Fibroblast of the aortic adventitia (primary cell): ENCODE data around the gene KCNK15. TPM values are rescaled to one million over a fixed set of nuclear protein-coding genes. Genes with fewer than 3 reads are reported as not detected.

Experiments used
- DNase-seq: peaks from one replicate; pipeline ENCODE4 v3.0.0-alpha.2; 2010; ENCODE audit warnings: low read depth
- H3K4me3 ChIP-seq: 2 replicates; pipeline ENCODE4 v1.5.1; 2011; ENCODE audit warnings: low read depth, mild to moderate bottlenecking, control low read depth, low read length, moderate library complexity
- CTCF ChIP-seq: IDR thresholded peaks from 2 replicates; pipeline ENCODE4 v1.5.1; 2011; ENCODE audit warnings: mild to moderate bottlenecking, low read length, control low read depth, inconsistent platforms; ENCODE audit not compliant: insufficient read depth
- total RNA-seq: library from RNA; depleted of rRNA; stranded (reverse); fragments of >200 nt; gene quantifications from 2 replicates; pipeline ENCODE4 v1.2.3, GENCODE V29; 2012; ENCODE audit warnings: low replicate concordance

Gene KCNK15
- total RNA-seq, 1 donor: 8.5 TPM

- peak; percentile 86 for DNase-seq
- peak; percentile 75 for TF ChIP-seq CTCF
- H3K4me3 ChIP-seq: no peak overlapping the region
Observed at GRCh38 chr20:44747166-44748004, 1.7 kb downstream of the KCNK15 start.

- no peak for TF ChIP-seq CTCF
- H3K4me3 ChIP-seq: no peak overlapping the region
- DNase-seq: peak; percentile 37
Observed at GRCh38 chr20:44748005-44748370, 2.3 kb downstream of the KCNK15 start.

GRCh38 chr20:44750081-44750805, 4.6 kb downstream of the KCNK15 start:
- DNase-seq: no peak
- TF ChIP-seq CTCF: no peak
- no peak overlapping the region for H3K4me3 ChIP-seq

- no peak for TF ChIP-seq CTCF
- no peak overlapping the region for H3K4me3 ChIP-seq
- no peak for DNase-seq
Observed at GRCh38 chr20:44752099-44752931, 6.7 kb downstream of the KCNK15 start.

- no peak for DNase-seq
- no peak for TF ChIP-seq CTCF
- no peak overlapping the region for H3K4me3 ChIP-seq
Observed at GRCh38 chr20:44754554-44754953, 8.9 kb downstream of the KCNK15 start.

GRCh38 chr20:44756011-44756688, 10.5 kb downstream of the KCNK15 start:
- no peak for DNase-seq
- H3K4me3 ChIP-seq: no peak overlapping the region
- no peak for TF ChIP-seq CTCF
